GM21619 (cell line): ENCODE results near the gene HHIPL1.
"Not testable (repeated sequence)": the region's sequence is repeated elsewhere in the genome, so short reads cannot be mapped to it uniquely, and the experiment has no call there.

Experiments used
- ATAC-seq: cut with Tn5 transposase; IDR thresholded peaks from one replicate; pipeline ENCODE4 v1.9.1; 2021; ENCODE audit not compliant: unreplicated experiment

Gene HHIPL1

GRCh38 chr14:99657645-99658155 lies 12.8 kb downstream of the HHIPL1 start:
- no peak for ATAC-seq

- ATAC-seq: no peak
These were observed 13.4 kb downstream of the HHIPL1 start for GRCh38 chr14:99658218-99658845.

GRCh38 chr14:99659333-99659741 lies 14.4 kb downstream of the HHIPL1 start:
- no peak for ATAC-seq

- ATAC-seq: no peak
These were observed 15.2 kb downstream of the HHIPL1 start for GRCh38 chr14:99660006-99660566.

- ATAC-seq: no peak
These were observed 15.9 kb downstream of the HHIPL1 start for GRCh38 chr14:99660794-99661193.

GRCh38 chr14:99661206-99661605 lies 16.3 kb downstream of the HHIPL1 start:
- ATAC-seq: not testable (repeated sequence)

GRCh38 chr14:99662846-99663245 lies 17.9 kb downstream of the HHIPL1 start:
- no peak for ATAC-seq

GRCh38 chr14:99663386-99664057 lies 18.6 kb downstream of the HHIPL1 start:
- ATAC-seq: no peak

- ATAC-seq: no peak
These were observed 19.4 kb downstream of the HHIPL1 start for GRCh38 chr14:99664058-99664936.

- ATAC-seq: peak; percentile 51
These were observed 20.0 kb downstream of the HHIPL1 start for GRCh38 chr14:99664937-99665273.

- no peak for ATAC-seq
These were observed 21.6 kb downstream of the HHIPL1 start for GRCh38 chr14:99666533-99666932.

- no peak for ATAC-seq
These were observed 22.1 kb downstream of the HHIPL1 start for GRCh38 chr14:99667045-99667444.

GRCh38 chr14:99667821-99668220 lies 22.9 kb downstream of the HHIPL1 start:
- ATAC-seq: no peak

GRCh38 chr14:99668307-99669295 lies 23.7 kb downstream of the HHIPL1 start:
- ATAC-seq: no peak

GRCh38 chr14:99670361-99671234 lies 25.7 kb downstream of the HHIPL1 start:
- ATAC-seq: no peak

GRCh38 chr14:99671235-99672224 lies 26.6 kb downstream of the HHIPL1 start:
- ATAC-seq: no peak

GRCh38 chr14:99672506-99673304 lies 27.8 kb downstream of the HHIPL1 start:
- peak; percentile 74 for ATAC-seq
